Lower lobe of right lung (tissue), 2 donors: Measurements from ENCODE around the gene PHF23. TPM values are rescaled to one million over a fixed set of nuclear protein-coding genes. Genes with fewer than 3 reads are reported as not detected.
A peak's percentile ranks its signal among the peaks of the same experiment; 100 is the strongest.

ENCODE experiments used
- ATAC-seq, 2 donors: fragments of 200-7000 bp; cut with Tn5 transposase; one replicate each; pipeline ENCODE4 v1.9.1; 2020 to 2022; ENCODE audit warnings: mild to moderate bottlenecking in 2 of 2, moderate library complexity in 2 of 2
- DNase-seq: peaks from one replicate; pipeline ENCODE4 v3.0.0-alpha.2; 2020
- H3K27ac ChIP-seq: fragments of 200-600 bp; one replicate; pipeline ENCODE4 v1.8.0; 2022
- H3K27me3 ChIP-seq: fragments of 200-600 bp; one replicate; pipeline ENCODE4 v1.8.0; 2022; ENCODE audit warnings: low read depth
- H3K36me3 ChIP-seq: fragments of 200-600 bp; one replicate; pipeline ENCODE4 v1.8.0; 2022; ENCODE audit warnings: mild to moderate bottlenecking
- H3K4me1 ChIP-seq: fragments of 200-600 bp; one replicate; pipeline ENCODE4 v1.8.0; 2022
- H3K4me3 ChIP-seq: fragments of 200-600 bp; one replicate; pipeline ENCODE4 v1.8.0; 2022; ENCODE audit warnings: mild to moderate bottlenecking
- H3K9me3 ChIP-seq: fragments of 200-600 bp; one replicate; pipeline ENCODE4 v1.8.0; 2022
- CTCF ChIP-seq: fragments of 200-600 bp; IDR thresholded peaks from one replicate; pipeline ENCODE4 v1.8.0; 2022; ENCODE audit warnings: antibody characterized with exemption, mild to moderate bottlenecking
- intact Hi-C: fragments of 100-400 bp; cut with DNase I; formaldehyde crosslinking; loops from one replicate; pipeline ENCODE4 v1.11.0; 2022
- total RNA-seq: library from RNA; stranded (reverse); fragmentation: NEBNext Ultra II Directional; extraction: Animal tissue kit (Norgen Biotek cat#: 25700); gene quantifications from one replicate; pipeline ENCODE4 v1.2.1, GENCODE V29; 2021
- donor health status: DM: no; HTN: yes; CAD: no; lungs with severe emphysema.

Gene PHF23
- total RNA-seq, 1 donor from 2014 or later: 33.9 TPM

GRCh38 chr17:7237761-7238419 is 1.4 kb downstream of the PHF23 start:
- DNase-seq: peak; percentile 90
- Histone ChIP-seq H3K36me3 (peaks cover 40% of the 10 kb centered on the region), H3K4me3 (peak overlapping the region; percentile 97), H3K9me3 (no peaks in the 10 kb centered on the region), H3K27ac (peak overlapping the region; percentile 88), H3K4me1 (peaks cover 52% of the 10 kb centered on the region), H3K27me3 (no peaks in the 10 kb centered on the region)
- intact Hi-C loops: no loop called here
- no peak for TF ChIP-seq CTCF
- ATAC-seq: peak; percentile 25

- H3K9me3 ChIP-seq: no peaks in the 10 kb centered on the region
- H3K36me3 ChIP-seq: peaks cover 40% of the 10 kb centered on the region
- ATAC-seq: no peak
- H3K27me3 ChIP-seq: no peaks in the 10 kb centered on the region
- no peak for DNase-seq
- H3K27ac ChIP-seq: peak overlapping the region; percentile 88
- intact Hi-C loops: no loop called here
- H3K4me1 ChIP-seq: peaks cover 57% of the 10 kb centered on the region
- peak overlapping the region; percentile 97 for H3K4me3 ChIP-seq
- TF ChIP-seq CTCF: no peak
Measured at GRCh38 chr17:7237266-7237760, 1.9 kb downstream of the PHF23 start.

- no peaks in the 10 kb centered on the region for H3K27me3 ChIP-seq
- intact Hi-C loops: no loop called here
- no peak overlapping the region for H3K27ac ChIP-seq
- no peaks in the 10 kb centered on the region for H3K9me3 ChIP-seq
- H3K36me3 ChIP-seq: peaks cover 40% of the 10 kb centered on the region
- no peak for TF ChIP-seq CTCF
- peak overlapping the region; percentile 97 for H3K4me3 ChIP-seq
- DNase-seq (no peak), ATAC-seq (no peak)
- H3K4me1 ChIP-seq: peaks cover 63% of the 10 kb centered on the region
Measured at GRCh38 chr17:7236808-7237207, 2.4 kb downstream of the PHF23 start.

GRCh38 chr17:7235693-7236665 is 3.3 kb downstream of the PHF23 start:
- peaks cover 35% of the 10 kb centered on the region for H3K36me3 ChIP-seq
- no peak for TF ChIP-seq CTCF
- peaks cover 58% of the 10 kb centered on the region for H3K4me1 ChIP-seq
- no peaks in the 10 kb centered on the region for H3K27me3 ChIP-seq
- ATAC-seq: no peak
- H3K4me3 ChIP-seq: no peak overlapping the region
- no peak overlapping the region for H3K27ac ChIP-seq
- DNase-seq: no peak
- no peaks in the 10 kb centered on the region for H3K9me3 ChIP-seq
- intact Hi-C loops: no loop called here

GRCh38 chr17:7234083-7234951 is 4.9 kb downstream of the PHF23 start, which contains the start of gene DVL2:
Gene DVL2 (minus strand): TSS chr17:7234517. CDS start chr17:7234262, 255 bp downstream.
- ATAC-seq (peak; percentile 66 to 79), DNase-seq (peak; percentile 97)
- H3K36me3 ChIP-seq: peaks cover 37% of the 10 kb centered on the region
- no peaks in the 10 kb centered on the region for H3K9me3 ChIP-seq
- TF ChIP-seq CTCF: no peak
- peaks cover 45% of the 10 kb centered on the region for H3K4me1 ChIP-seq
- intact Hi-C loops: no loop called here
- H3K4me3 ChIP-seq: peak within 1 kb of the TSS; percentile 85
- peak within 1 kb of the TSS; percentile 80 for H3K27ac ChIP-seq
- H3K27me3 ChIP-seq: no peaks in the 10 kb centered on the region
